ENCODE data around the gene SLC5A11.
A peak's percentile ranks its signal among the peaks of the same experiment; 100 is the strongest.

- peak in 7 of 12 donors; percentile 6 to 44 (median 25) for TF ChIP-seq CTCF (IDR thresholded peaks at IDR 0.05)
- TF ChIP-seq POLR2A (IDR thresholded peaks at IDR 0.05) = no peak
These were observed 45.2 kb upstream of the SLC5A11 start for GRCh38 chr16:24800586-24800985.

Data from heart left ventricle (tissue), 13 donors.